ENCODE data around the gene CGB3. TPM values are rescaled to one million over a fixed set of nuclear protein-coding genes. Genes with fewer than 3 reads are reported as not detected.
A peak's percentile ranks its signal among the peaks of the same experiment; 100 is the strongest.

CGB3 gene
- total RNA-seq, 1 experiment from 2014 or later = 0.46 TPM

GRCh38 chr19:49010453-49010852 is 13.7 kb downstream of the CGB3 start:
- Histone ChIP-seq H3K56ac (ENCODE audit: insufficient read length, low read depth, low read length) (no peak overlapping the region), H2AK5ac (ENCODE audit: insufficient read length, low read length) (no peak overlapping the region), H3K9ac (ENCODE audit: extremely low read depth, insufficient read length, low read length) (no peak overlapping the region), H3K27ac (ENCODE audit: insufficient read length, low read depth, low read length) (no peak overlapping the region), H3T11ph (ENCODE audit: low read length) (no peak overlapping the region), H3K18ac (ENCODE audit: insufficient read length, low read depth, low read length) (no peak overlapping the region), H4K91ac (ENCODE audit: insufficient read length, low read depth, low read length) (no peak overlapping the region), H2BK20ac (ENCODE audit: low read depth, low read length, poor library complexity, severe bottlenecking) (no peak overlapping the region), H3K4ac (ENCODE audit: low read depth, low read length) (no peak overlapping the region), H3K14ac (ENCODE audit: insufficient read depth, low read length) (no peak overlapping the region), H3K23ac (ENCODE audit: insufficient read length, low read depth, low read length) (no peak overlapping the region), H2BK12ac (ENCODE audit: insufficient read length, low read depth, low read length) (no peak overlapping the region), H2BK5ac (ENCODE audit: insufficient read length, low read length) (no peak overlapping the region), H3K27me3 (ENCODE audit: insufficient read depth, low read length) (no peaks in the 10 kb centered on the region), H3K4me2 (ENCODE audit: insufficient read depth, insufficient read length, low read length) (no peak overlapping the region), H4K8ac (replicated peaks; ENCODE audit: insufficient read length, low read depth, low read length) (no peak overlapping the region), H4K5ac (ENCODE audit: insufficient read length, low read depth, low read length) (no peak overlapping the region), H4K20me1 (ENCODE audit: control insufficient read depth, insufficient read depth, insufficient read length) (no peaks in the 10 kb centered on the region), H2AFZ (ENCODE audit: low read length) (no peak overlapping the region), H3K79me1 (ENCODE audit: insufficient read depth, low read depth, low read length, poor library complexity, severe bottlenecking) (no peaks in the 10 kb centered on the region), H3K9me3 (ENCODE audit: control insufficient read depth, low read depth, low read length) (no peaks in the 10 kb centered on the region), H2BK15ac (ENCODE audit: low read depth, low read length) (no peak overlapping the region), H3K23me2 (ENCODE audit: insufficient read length, low read depth, low read length, poor library complexity, severe bottlenecking) (no peaks in the 10 kb centered on the region), H2BK120ac (ENCODE audit: low read depth, low read length, poor library complexity, severe bottlenecking) (no peak overlapping the region), H3K4me1 (ENCODE audit: insufficient read depth, low read length) (no peaks in the 10 kb centered on the region), H3K79me2 (ENCODE audit: insufficient read depth, low read length) (no peaks in the 10 kb centered on the region)
- Mint-ChIP-seq H3K27ac (peak overlapping the region in 1 of 3 experiments; percentile 30; a peak in 3 of 7 replicates), H3K4me3 (peak overlapping the region in 1 of 2 experiments; percentile 26; a peak in 1 of 5 replicates), H3K4me1 (no peaks in the 10 kb centered on the region), H3K9me3 (no peaks in the 10 kb centered on the region), H3K36me3 (ENCODE audit: insufficient read depth in 1 of 3, low read depth in 3 of 3) (peaks cover 26 to 85% (median 82%) of the 10 kb centered on the region in 3 experiments; a peak in 6 of 7 replicates), H3K27me3 (ENCODE audit: low read depth) (no peaks in the 10 kb centered on the region)
- TF ChIP-seq, protein P1, sequence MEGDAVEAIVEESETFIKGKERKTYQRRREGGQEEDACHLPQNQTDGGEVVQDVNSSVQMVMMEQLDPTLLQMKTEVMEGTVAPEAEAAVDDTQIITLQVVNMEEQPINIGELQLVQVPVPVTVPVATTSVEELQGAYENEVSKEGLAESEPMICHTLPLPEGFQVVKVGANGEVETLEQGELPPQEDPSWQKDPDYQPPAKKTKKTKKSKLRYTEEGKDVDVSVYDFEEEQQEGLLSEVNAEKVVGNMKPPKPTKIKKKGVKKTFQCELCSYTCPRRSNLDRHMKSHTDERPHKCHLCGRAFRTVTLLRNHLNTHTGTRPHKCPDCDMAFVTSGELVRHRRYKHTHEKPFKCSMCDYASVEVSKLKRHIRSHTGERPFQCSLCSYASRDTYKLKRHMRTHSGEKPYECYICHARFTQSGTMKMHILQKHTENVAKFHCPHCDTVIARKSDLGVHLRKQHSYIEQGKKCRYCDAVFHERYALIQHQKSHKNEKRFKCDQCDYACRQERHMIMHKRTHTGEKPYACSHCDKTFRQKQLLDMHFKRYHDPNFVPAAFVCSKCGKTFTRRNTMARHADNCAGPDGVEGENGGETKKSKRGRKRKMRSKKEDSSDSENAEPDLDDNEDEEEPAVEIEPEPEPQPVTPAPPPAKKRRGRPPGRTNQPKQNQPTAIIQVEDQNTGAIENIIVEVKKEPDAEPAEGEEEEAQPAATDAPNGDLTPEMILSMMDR (conservative IDR thresholded peaks at IDR 0.05) = no peak
- DNase-seq = no peak
- WGBS (ENCODE audit: extremely low coverage, insufficient read length, low lambda C conversion rate) = no CpG with 5 or more reads among the region's 18 CpGs
